Measurements from ENCODE around the gene TUBB2B.

- TF ChIP-seq CTCF (IDR thresholded peaks at IDR 0.05) (no peak), EP300 (IDR thresholded peaks at IDR 0.05) (no peak)
Observed at GRCh38 chr6:3263096-3263495, 35.6 kb upstream of the TUBB2B start.

All from suprapubic skin (tissue), 3 donors.